Measurements from ENCODE around the gene TMEM250.

The TMEM250 gene

GRCh38 chr9:136147890-136148714 is 29.4 kb upstream of the TMEM250 start:
- no peak for DNase-seq (ENCODE audit: low read depth in 2 of 2)

DNA sequence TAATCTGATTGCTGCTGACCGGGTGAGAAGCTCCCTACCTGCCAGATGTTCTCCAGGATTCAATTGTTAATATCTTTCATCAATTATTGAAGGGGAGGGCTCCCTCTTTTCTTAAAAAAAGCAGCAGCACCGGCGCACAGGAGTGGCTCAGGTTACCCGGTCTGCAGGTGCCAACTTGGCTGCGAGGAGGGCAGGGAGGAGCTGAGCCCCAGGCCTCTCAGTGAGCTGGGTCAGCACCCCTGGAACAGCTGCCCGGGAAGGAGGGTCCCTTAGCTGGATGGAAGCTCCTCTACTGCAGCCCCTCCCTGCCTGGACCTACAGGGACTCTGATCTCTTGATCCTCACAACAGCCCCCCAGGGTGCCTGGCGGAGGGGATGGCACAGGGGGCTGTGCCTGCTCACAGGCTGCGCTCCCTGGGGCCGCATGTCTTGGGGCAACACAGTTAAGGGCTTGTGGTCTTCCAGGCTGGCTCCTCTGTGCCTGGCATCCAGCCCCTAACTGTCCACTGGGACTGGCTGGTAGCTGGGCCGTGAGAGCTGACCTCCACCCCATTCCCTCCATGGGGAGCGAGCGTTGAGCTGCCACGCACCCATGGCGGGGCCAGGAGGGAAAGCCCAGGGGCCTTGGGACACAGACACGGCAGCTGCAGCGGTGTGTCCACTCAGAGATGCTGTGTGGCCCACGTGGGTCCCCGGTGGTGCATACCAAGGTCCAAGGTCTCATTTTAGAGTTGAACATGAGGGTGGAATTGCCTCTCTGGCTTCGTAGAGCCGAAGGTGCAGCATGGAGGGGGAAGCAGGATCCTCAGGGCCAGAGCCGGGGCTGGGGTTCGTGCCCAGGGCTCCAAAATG is 28.6 kb upstream of the TMEM250 start:
- DNase-seq (ENCODE audit: low read depth in 2 of 2) = no peak

GRCh38 chr9:136146126-136147037 is 27.7 kb upstream of the TMEM250 start:
- DNase-seq (ENCODE audit: low read depth in 2 of 2) = no peak

DNA sequence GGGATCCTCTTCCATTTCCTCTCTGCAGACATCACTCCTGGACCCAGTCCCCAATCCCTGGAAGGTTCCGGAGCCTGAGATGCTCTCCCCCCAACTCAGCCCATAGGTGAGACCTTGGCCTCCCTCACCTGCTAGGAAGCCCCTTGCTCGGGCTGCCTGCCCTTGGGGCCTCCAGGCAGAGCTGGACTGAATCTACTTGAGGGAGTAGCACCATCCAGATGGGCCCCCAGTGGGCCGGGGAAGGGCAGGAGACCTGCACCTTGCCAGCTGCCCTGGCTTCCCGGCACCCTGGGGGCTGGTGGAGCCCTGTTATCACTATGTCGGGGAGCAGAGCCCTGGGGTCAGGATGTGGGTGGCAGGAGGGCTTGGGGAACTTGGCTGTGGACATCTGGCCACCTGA is 26.9 kb upstream of the TMEM250 start:
- no peak for DNase-seq (ENCODE audit: low read depth in 2 of 2)

DNA sequence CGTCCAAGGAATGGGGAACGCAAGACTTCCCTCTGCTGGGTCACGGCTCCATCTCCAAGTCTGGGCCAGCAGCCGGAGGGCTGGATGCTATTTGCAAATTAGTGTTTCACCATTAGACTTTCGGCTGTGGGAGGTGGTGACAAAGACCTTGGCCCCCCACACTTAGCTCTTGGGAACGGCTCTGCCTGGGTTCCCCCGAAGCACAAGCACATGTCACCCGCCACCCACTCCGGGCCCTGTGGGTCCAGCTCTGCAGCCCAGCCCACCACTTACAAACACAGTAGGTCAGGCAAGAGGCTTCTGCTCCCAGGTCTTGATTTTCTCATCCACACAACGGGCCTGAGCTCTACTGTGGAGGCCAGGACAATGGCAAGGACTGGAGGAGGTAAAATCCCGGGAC is 25.8 kb upstream of the TMEM250 start:
- no peak for DNase-seq (ENCODE audit: low read depth in 2 of 2)

GRCh38 chr9:136143215-136144001 is 24.7 kb upstream of the TMEM250 start:
- DNase-seq (ENCODE audit: low read depth in 2 of 2) = no peak

- no peak for DNase-seq (ENCODE audit: low read depth in 2 of 2)
These were observed 24.2 kb upstream of the TMEM250 start for GRCh38 chr9:136142859-136143214.

- no peak for DNase-seq (ENCODE audit: low read depth in 2 of 2)
These were observed 23.7 kb upstream of the TMEM250 start for GRCh38 chr9:136142414-136142796.

DNA sequence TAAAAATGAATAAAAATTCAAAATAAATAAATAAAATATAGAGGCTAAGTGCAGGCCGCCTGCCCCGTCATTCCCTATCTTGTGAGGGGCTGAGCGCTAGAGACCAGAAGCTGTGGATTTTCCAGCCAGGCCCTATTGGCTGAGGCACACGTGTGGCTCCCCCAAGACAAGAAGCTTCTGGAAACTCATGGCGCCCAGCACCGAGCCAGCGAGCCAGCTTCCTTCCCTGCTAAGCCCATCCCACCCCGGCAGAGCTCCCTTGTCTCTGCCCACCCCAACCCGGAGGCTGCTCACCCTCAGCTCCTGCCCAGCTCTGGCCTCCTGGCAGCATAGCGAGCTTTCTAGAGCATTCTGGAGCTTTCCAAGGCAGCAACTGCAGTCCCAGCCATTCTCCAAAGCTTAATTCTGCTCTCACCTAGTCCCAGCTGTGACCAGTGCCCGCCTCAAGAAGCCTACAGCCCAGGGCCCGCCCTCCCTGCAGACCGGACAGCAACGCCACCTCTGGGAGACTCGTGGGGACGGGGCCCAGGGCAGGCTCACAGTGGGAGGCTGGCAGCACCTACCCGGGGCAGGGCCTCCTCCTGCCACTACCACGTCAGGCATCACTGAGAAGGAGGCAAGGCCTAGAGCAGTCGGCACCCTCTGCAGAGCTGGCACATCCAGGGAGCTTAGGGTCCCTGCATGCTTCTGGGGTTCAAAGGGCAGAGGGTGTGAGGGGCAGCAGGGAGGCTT is 23.2 kb upstream of the TMEM250 start:
- DNase-seq (ENCODE audit: low read depth in 2 of 2) = no peak

DNA sequence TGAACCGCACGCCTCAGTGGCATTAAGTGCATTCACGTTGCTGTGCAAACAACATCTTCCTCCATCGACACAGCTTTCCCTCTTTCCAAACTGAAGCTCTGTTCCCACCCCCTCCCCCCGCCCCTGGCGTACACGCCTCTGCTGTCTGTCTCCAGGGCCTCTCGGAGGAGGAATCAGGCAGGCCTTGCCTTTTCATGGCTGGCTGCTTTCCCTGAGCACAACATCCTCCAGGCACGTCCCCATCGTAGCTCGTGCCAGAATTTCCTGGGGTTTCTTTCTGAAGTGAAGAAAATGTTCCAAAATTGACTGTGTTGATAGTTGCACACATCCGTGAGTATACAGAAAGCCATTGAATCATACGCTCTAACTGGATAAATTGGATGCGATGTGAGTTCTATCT is 22.3 kb upstream of the TMEM250 start:
- DNase-seq (ENCODE audit: low read depth in 2 of 2) = no peak

- DNase-seq (ENCODE audit: low read depth in 2 of 2) = no peak
These were observed 21.4 kb upstream of the TMEM250 start for GRCh38 chr9:136140046-136140445.

- no peak for DNase-seq (ENCODE audit: low read depth in 2 of 2)
These were observed 19.9 kb upstream of the TMEM250 start for GRCh38 chr9:136138566-136138965.

- no peak for DNase-seq (ENCODE audit: low read depth in 2 of 2)
These were observed 18.9 kb upstream of the TMEM250 start for GRCh38 chr9:136137321-136138265.

- DNase-seq (ENCODE audit: low read depth in 2 of 2) = no peak
These were observed 17.7 kb upstream of the TMEM250 start for GRCh38 chr9:136136127-136136925.

DNA sequence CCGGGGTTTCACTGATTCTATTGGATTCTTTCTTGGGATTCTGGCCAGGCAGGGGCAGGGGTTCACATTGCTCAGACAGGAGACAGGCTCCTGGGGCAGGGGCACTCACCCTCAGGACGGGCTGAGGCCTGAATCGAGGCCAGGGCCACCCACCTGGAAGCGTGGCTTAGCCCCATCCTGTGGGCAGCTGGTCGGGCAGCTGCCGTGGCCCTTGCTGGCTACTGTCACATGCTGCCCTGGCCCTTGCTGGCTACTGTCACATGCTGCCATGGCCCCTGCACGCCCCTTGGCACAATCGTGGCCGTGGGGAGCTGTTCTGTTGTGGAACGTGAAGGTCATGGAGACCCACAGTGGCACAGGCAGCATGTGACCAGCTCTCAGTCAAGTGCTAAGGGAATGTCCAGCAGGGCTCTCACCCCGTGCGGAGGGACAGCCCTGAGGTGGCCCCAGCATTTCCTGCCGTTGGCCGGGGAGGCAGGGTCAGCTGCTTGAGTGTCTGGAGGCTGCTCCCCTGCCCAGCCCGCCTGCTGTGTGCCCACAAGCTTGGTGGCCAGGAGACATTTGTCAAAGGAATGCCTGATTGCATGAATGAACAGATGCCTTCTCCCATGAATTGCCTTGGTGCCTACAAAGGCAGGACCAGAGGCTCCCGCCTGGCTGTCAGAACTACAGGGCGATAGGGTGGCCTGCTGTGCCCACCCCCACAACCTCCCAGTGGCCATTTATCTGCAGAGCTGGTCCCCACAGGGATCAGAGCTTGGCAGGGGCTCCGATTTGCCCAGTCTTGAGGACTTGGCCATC is 16.9 kb upstream of the TMEM250 start:
- no peak for DNase-seq (ENCODE audit: low read depth in 2 of 2)

GRCh38 chr9:136133959-136134484 is 15.3 kb upstream of the TMEM250 start:
- DNase-seq (ENCODE audit: low read depth in 2 of 2) = no peak

GRCh38 chr9:136133191-136133958 is 14.7 kb upstream of the TMEM250 start:
- no peak for DNase-seq (ENCODE audit: low read depth in 2 of 2)
